GM19193 (cell line): Measurements from ENCODE around the gene PSG7.
"Not testable (repeated sequence)": the region's sequence is repeated elsewhere in the genome, so short reads cannot be mapped to it uniquely, and the experiment has no call there.

Experiments
- POLR2A ChIP-seq: IDR thresholded peaks from 4 replicates; pipeline ENCODE4 v1.6.1; 2011; ENCODE audit not compliant: insufficient read depth, insufficient read length; ENCODE audit errors: extremely low read depth

PSG7 gene

DNA sequence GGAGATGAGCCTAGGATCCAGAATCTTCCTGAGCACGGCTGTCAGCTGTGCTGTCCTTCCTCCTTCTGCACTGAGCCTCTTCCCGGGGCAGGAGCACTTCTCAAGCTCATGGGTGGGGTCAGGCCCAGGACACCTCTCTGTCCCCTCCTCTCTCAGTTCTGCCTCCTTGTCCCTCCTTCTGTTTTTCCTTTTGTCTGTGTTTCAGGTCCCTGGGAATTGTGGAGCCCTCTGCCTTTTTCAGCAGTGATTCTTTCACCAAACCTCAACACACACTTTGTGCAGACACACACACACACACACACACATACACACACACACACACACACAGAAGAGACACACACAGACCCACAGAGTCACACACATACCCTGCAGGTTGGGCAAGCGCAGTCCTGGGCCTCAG lies at the start of gene PSG7:
TSS of gene PSG7 (minus strand) at position 101 of the 400 bp plus-strand sequence. CDS start 131 bp downstream, outside the sequence.
- TF ChIP-seq POLR2A: not testable (repeated sequence)

DNA sequence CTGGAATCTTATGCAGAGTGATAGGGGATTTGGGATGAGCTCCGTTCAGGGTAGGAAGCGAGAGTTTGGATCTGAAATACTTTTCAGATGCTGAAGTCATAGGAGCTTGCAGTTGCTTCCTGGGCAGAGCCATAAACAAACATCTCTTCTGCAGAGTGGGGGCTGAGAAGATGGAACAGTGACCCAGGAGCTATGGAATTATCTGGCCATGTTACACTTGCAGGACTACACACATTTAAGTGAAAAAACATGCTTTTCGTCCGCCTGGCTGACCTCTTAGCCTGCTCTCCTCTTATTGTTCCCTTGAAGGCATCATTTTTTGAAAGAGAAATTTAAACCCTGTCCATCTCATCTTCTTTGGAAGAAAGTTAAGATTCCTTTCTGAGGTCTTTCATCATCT lies 48.6 kb upstream of the PSG7 start:
- TF ChIP-seq POLR2A: no peak

DNA sequence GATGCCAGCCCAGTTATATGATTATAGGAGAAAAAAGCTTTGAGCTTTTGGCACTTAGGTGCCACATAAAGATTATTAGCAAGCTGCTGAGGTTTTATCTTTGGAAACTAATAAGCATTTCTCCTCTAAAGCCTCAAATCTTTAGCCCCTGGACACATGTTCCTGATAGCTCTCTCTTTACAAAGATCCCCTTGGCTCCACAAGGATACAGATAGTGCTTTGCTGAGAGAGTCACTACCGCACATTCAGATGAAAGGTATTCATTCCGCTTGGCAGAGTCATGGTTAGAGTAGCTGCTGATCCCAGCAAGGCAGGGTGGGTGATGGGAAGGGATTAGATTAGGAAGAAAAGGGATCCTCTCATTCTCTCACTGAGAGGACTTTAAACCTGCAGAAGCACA lies 28.2 kb upstream of the PSG7 start:
- no peak for TF ChIP-seq POLR2A

DNA sequence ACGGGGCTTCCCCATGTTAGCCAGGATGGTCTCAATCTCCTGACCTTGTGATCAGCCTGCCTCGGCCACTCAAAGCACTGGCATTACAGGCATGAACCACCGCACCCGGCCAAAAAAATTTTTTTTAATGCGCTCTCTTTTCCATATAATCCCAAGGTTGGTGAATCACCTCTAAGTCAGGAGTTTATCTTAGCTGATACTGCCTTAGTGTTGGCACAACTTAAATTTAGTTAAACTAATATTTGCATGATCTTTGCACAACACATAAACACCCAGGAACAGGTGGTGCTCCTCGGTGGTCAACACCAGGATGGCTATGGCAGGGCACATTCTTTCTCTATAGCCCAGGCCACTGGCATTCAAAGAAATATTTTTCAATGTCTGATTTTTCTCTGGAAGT lies 24.1 kb upstream of the PSG7 start:
- no peak for TF ChIP-seq POLR2A

DNA sequence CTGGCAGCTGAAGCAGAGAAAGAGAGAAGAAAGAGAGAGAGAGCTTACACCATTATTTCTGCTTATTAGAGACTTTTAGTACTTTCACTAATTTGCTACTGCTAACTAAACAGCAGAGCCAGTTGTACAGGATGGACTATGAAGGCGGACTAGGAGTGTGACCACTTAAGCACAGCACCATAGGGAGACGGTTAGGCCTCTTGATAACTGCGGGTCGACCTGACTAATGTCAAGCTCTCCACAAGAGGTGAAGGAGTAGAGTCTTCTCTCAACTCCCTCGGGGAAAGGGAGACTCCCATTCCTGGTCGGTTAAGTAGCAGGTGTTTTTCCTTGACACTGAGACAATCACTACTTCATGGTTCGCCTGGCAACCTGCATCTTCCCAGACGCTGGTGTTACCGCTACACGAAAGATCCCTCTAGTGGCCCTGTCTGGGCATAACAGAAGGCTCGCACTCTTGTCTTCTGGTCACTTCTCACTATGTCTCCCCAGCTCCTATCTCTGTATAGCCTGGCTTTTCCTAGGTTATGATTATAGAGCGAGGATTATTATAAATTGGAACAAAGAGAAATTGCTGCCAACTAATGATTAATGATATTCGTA lies 5.3 kb upstream of the PSG7 start:
- TF ChIP-seq POLR2A: no peak

DNA sequence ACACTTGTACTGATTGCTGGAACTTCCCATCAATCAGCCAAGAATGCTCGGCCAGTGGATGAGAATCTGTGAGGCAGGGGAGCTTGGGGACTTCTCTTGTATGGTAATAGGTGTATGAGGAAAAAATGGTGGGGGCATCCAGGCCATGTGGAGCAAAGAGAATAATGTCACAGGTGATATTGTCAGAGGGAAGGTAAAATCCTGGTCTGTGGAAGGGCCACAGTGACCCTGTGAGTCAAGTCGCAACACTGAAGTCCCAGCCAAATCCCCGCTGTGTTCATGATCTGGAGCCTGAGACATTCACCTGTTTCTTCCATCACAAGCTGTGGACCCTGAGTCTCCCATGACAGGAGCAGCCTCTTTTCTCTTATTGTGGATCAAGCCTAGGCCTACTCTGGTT lies 8.1 kb downstream of the PSG7 start:
- TF ChIP-seq POLR2A: no peak

DNA sequence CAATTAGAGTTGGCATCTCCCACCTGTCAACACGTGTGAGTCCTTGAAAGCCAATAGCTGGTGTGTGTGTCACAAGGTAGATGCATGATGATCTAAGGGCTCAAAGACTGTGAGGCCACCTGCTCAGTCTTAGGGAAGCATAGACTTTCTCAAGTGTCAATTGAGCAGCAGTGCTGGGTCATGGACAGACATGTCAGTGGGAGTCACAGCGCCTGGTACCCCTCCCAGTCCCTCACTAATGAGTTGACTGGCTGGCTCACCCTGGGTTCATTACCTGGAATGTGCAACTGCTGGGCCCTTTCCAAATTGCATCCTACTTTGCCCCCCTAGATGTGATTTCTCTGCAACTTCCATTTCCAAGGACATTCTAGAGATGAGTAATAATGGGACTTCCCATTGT lies 10.2 kb downstream of the PSG7 start:
- TF ChIP-seq POLR2A: no peak

DNA sequence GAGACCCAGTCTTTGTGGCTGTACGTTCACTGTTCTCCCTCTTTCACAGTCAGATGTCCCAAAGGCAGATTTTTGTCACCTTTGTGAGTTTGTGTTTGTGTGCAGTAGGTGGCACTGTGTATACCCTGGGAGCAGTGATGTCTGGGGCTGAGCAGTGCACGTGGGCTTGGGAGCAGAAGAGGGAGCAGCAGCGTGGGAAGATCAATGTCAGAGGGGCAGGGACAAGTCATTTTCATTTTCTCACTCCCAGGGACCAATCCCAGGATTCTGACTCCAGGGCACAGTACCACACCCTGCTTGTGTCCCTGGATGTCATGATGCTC lies 17.3 kb downstream of the PSG7 start:
- TF ChIP-seq POLR2A: no peak

DNA sequence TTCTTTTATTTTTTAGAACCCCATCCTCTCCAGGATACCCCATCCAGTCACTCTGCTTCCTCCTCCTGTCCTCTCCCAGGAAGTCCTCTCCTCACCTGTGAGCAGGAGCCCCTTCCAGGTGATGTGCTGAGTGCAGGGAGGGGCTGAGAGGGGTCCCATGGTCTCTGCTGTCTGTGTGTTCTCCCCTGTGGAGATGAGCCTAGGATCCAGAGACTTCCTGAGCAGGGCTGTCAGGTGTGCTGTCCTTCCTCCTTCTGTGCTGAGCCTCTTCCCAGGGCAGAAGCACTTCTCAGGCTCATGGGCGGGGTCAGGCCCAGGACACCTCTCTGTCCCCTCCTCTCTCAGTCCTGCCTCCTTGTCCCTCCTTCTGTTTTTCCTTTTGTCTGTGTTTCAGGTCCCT lies 19.4 kb downstream of the PSG7 start, which contains the start of gene PSG6:
TSS of gene PSG6 (minus strand) at position 261 of the 400 bp plus-strand sequence. CDS start at position 159, 102 bp downstream.
- TF ChIP-seq POLR2A: not testable (repeated sequence)

DNA sequence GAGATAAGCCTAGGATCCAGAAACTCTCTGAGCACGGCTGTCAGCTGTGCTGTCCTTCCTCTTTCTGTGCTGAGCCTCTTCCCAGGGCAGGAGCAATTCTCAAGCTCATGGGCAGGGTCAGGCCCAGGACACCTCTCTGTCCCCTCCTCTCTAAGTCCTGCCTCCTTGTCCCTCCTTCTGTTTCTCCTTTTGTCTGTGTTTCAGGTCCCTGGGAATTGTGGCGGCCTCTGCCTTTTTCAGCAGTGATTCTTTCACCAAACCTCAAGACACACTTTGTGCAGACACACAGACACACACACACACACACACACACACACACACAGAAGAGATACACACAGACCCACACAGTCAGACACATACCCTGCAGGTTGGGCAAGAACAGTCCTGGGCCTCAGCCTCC lies 57.4 kb downstream of the PSG7 start, which contains the start of gene PSG1:
TSS of gene PSG1 (minus strand) at position 101 of the 400 bp plus-strand sequence. CDS start 132 bp downstream, outside the sequence.
- TF ChIP-seq POLR2A: no peak
